ENCODE results near the gene SRSF3.
"Not testable (repeated sequence)": the region's sequence is repeated elsewhere in the genome, so short reads cannot be mapped to it uniquely, and the experiment has no call there.

The SRSF3 gene

DNA sequence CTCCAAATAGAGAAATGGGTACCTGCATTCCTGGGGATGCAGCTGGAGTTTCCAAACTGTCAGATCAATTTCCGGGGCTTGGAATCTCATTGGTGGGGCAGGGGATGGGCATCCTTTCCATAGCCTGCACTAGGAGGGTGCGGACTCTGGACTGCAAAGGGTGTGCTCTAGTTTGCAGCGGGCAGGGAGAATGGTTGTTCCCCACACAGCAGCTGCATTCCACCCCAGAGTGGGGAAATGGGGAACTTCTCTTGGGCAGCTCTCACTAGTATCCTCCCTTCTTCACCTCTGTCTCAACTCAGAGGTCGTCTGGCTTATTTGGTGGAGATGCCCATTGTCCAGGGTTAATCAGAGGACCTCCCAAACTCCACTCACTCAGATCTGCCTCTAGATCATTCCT is 49.8 kb downstream of the SRSF3 start:
- no peak for DNase-seq (ENCODE audit: low read depth, low spot score)

DNA sequence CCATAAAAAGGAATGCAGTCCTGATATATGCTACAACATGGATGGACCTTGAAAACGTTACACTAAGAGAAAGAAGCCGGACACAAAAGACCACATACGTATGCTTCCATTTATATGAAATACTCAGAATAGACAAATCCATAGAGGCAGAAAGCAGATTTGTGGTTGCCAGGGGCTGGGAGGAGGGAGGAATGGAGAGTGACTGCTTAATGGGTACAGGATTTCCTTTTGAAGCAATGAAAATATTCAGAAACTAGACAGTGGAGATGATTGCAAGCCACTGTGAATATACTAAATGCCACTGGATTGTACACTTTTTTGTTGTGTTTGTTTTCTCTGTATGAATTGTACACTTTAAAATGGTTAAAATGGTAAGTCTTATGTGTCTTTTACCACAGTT is 54.9 kb downstream of the SRSF3 start:
- DNase-seq (ENCODE audit: low read depth, low spot score): no peak

DNA sequence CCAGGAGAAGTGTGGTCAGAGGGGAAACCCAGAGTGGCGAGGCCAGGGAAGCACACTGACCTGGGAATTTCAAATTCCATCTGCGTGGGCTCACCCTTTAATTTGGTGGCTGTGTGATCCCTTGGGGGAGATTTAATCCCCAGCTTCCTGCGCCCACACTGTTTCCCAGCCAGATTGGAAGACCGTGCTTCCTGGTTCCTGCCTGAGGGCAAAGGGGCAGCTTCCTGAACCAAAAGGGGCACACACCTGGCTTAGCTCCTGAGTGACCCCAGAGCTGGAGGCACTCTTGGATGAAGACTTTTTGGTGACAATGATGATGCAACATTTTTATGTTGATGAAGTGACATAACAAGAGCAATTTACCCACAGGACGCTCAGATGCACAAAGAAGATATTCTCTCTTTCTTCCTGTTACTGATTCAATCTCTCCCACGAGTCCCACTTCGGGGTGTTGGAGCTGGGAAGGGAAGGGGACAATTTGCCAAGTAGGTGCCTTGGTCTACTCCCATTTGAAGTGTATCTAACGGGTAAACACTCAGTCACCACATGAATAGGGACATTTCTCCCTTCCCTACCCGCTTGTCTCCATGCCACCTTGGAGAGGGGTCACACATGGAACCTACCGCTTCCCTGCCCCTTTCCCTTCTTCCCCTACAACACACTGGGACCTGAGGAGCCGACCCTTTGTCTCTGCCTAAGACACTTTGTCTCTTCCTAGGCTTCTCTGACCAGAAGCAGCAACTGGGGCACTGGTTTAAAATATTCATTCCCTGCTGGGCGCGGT is 55.7 kb downstream of the SRSF3 start:
- no peak for DNase-seq (ENCODE audit: low read depth, low spot score)

DNA sequence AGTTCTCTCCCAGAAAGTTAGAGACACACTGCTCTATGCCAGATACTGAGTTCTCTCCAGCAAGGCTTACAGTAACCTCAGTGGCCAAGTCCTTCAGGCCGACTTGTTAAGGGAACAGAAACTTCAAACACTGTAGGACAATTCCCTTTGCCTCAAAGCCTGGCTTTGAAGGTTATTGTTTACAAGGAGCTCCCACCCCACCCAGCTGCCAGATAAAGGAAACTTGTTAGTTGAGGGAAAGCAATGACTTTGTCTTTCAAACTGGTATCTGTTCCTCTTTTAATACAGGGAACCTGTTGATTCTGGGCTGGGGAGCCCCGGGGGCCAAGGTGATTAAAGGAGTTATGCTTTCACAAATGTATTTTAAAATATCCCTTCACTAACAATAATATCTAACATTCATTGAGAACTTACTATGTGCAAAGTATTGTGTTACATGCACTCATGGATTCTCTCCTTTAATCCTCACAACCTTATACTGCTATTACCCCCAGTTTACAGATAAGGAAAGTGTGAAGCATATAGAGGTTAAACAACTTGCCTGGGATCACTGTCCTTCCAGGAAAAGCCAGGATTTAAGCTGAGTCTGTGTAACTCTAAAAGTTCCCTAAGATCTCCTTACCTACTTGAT is 56.8 kb downstream of the SRSF3 start:
- DNase-seq (ENCODE audit: low read depth, low spot score): peak; percentile 57

DNA sequence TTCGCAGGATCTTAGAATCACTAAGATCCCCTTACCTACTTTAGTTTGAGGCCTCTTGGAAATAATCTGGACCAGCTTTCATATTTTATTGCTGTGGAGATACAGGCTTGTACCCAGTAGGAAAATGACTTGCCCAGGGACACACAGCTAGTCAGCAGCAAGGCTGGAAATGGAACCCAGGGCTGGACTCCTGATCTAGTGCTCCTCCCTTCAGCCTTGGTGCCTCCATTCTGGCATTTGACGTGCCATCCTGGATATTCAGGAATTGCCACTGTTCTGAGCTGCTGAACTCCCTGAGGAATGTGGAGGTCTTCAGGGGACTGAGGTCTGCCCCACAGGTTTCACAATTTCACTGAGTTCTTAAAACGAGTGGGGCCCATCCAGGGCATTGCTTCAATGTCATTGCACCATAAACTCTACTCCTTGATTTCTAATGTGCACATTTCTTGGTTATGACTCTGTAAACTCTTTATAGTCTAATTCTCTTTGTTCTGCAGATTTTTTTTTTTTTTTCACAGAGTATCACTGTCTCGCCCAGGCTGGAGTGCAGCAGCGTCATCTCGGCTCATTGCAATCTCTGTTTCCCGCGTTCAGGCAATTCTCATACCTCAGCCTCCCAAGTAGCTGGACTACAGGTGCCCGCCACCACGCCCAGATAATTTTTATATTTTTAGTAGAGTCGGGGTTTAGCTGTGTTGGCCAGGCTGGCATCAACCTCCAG is 57.7 kb downstream of the SRSF3 start:
- no peak for DNase-seq (ENCODE audit: low read depth, low spot score)

DNA sequence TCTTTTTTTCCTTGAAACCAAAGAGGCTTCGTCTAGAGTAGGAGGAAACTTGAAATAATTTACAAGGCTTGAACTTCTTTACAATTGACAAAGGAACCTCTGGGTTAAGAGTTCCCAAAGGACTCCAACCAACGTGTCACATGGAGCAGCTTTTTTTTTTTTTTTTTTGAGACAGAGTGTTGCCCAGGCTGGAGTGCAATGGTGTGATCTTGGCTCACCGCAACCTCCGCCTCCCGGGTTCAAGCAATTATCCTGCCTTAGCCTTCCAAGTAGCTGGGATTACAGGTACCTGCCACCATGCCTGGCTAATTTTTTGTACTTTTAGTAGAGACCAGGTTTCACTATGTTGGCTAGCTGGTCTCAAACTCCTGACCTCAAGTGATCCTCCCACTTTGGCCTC is 60.3 kb downstream of the SRSF3 start:
- DNase-seq (ENCODE audit: low read depth, low spot score): not testable (repeated sequence)

Measured in ELF-1 (cell line).